Endothelial cell of umbilical vein (primary cell): Measurements from ENCODE around the gene KRTAP19-4. TPM values are rescaled to one million over a fixed set of nuclear protein-coding genes. Genes with fewer than 3 reads are reported as not detected.
"Not testable (repeated sequence)": the region's sequence is repeated elsewhere in the genome, so short reads cannot be mapped to it uniquely, and the experiment has no call there.

Experiments
- BruUV-seq: library from RNA; stranded (reverse); fragments of 400-500 nt; replicated peaks from 2 replicates; lab custom pipeline; 2021; lab: Mats Ljungman, UMichigan
- CTCF ChIA-PET: fragments of 300-600, 350-600 bp; sonication (Branson Sonifier 250); formaldehyde crosslinking; loops from one replicate; lab custom pipeline; 2021; ENCODE audit warnings: antibody characterized with exemption, inconsistent platforms; lab: Charles Lee
- POLR2A ChIA-PET: fragments of 300-600, 350-600 bp; sonication (Branson Sonifier 250); formaldehyde crosslinking; loops from one replicate; lab custom pipeline; 2021; ENCODE audit warnings: antibody characterized with exemption, inconsistent platforms; lab: Charles Lee
- DNase-seq: peaks from one replicate; pipeline ENCODE4 v3.0.0-alpha.2; 2011; ENCODE audit warnings: low read depth, low spot score
- FAIRE-seq: peaks from 2 replicates; lab custom pipeline; 2011; peaks lifted over from hg19 to GRCh38; lab: Jason Lieb, UNC
- H2AFZ ChIP-seq: 2 replicates; pipeline ENCODE4 v1.6.0; 2012; ENCODE audit warnings: low read depth, low read length, control low read depth, inconsistent platforms
- H3K27ac ChIP-seq: 2 replicates; pipeline ENCODE4 v1.5.1; 2011; ENCODE audit warnings: low read depth, mild to moderate bottlenecking, control low read depth, low read length, moderate library complexity; ENCODE audit not compliant: insufficient read depth
- H3K27me3 ChIP-seq, 2 experiments: 2 replicates each; pipeline versions ENCODE4 v1.6.0 to v1.6.1; 2011; ENCODE audit warnings: low read length in 2 of 2, mixed read lengths in 1 of 2; ENCODE audit not compliant: control insufficient read depth in 2 of 2, insufficient read depth in 2 of 2
- H3K36me3 ChIP-seq, 2 experiments: 2 replicates in 1 of 2; 3 replicates in 1 of 2; pipeline ENCODE4 v1.5.1; 2011; ENCODE audit warnings: low read length in 2 of 2, mild to moderate bottlenecking in 1 of 2, moderate library complexity in 1 of 2; ENCODE audit not compliant: control insufficient read depth in 2 of 2, insufficient read depth in 2 of 2; ENCODE audit errors: extremely low read depth in 1 of 2
- H3K4me1 ChIP-seq: 3 replicates; pipeline ENCODE4 v1.5.1; 2011; ENCODE audit warnings: mild to moderate bottlenecking, low read length; ENCODE audit not compliant: control insufficient read depth, insufficient read depth; ENCODE audit errors: extremely low read depth
- H3K4me2 ChIP-seq: 2 replicates; pipeline ENCODE4 v1.6.1; 2011; ENCODE audit warnings: low read length, control low read depth, mixed read lengths; ENCODE audit not compliant: insufficient read depth
- H3K4me3 ChIP-seq, 3 experiments: fragments of 200-600 bp in 1 of 3; sonication (generic), shearing (Covaris generic) in 1 of 3; replicated peaks in 1 of 3; 2 replicates each; pipeline ENCODE4 v1.5.1; 2011 to 2016; ENCODE audit warnings: control low read depth in 3 of 3, low read length in 3 of 3, mild to moderate bottlenecking in 2 of 3, inconsistent platforms in 1 of 3, low read depth in 1 of 3, moderate library complexity in 1 of 3; ENCODE audit not compliant: insufficient read depth in 1 of 3
- H3K79me2 ChIP-seq: 2 replicates; pipeline ENCODE4 v1.6.0; 2012; ENCODE audit warnings: low read length, inconsistent platforms; ENCODE audit not compliant: control insufficient read depth, insufficient read depth
- H3K9ac ChIP-seq: replicated peaks from 2 replicates; pipeline ENCODE3; 2011; ENCODE audit warnings: low read length, control low read depth; ENCODE audit not compliant: insufficient read depth; ENCODE audit errors: extremely low read depth
- H3K9me1 ChIP-seq: replicated peaks from 3 replicates; pipeline ENCODE4 v1.6.0; 2011; ENCODE audit warnings: mild to moderate bottlenecking, low read length; ENCODE audit not compliant: control insufficient read depth, insufficient read depth; ENCODE audit errors: extremely low read depth
- H3K9me3 ChIP-seq: replicated peaks from 2 replicates; pipeline ENCODE4 v1.5.1; 2012; ENCODE audit warnings: low read length, inconsistent platforms; ENCODE audit not compliant: control insufficient read depth, insufficient read depth
- H4K20me1 ChIP-seq: replicated peaks from 2 replicates; pipeline ENCODE3; 2011; ENCODE audit warnings: mild to moderate bottlenecking, low read length; ENCODE audit not compliant: control insufficient read depth, insufficient read depth; ENCODE audit errors: extremely low read depth
- EZH2 ChIP-seq: IDR thresholded peaks from 2 replicates; pipeline ENCODE4 v1.6.1; 2012; ENCODE audit warnings: borderline replicate concordance, low read depth, mild to moderate bottlenecking, moderate library complexity, low read length, inconsistent platforms; ENCODE audit not compliant: severe bottlenecking
- FOS ChIP-seq: IDR thresholded peaks from 2 replicates; pipeline ENCODE4 v1.6.1; 2011; ENCODE audit warnings: mild to moderate bottlenecking, low read length, moderate library complexity, borderline replicate concordance; ENCODE audit not compliant: insufficient read depth
- GATA2 ChIP-seq: IDR thresholded peaks from 2 replicates; pipeline ENCODE4 v1.7.0; 2011; ENCODE audit warnings: low read depth, mild to moderate bottlenecking, moderate library complexity, mixed read lengths, low read length; ENCODE audit not compliant: insufficient read length, insufficient read depth
- JUN ChIP-seq: IDR thresholded peaks from 2 replicates; pipeline ENCODE4 v1.6.1; 2011; ENCODE audit warnings: borderline replicate concordance, low read depth; ENCODE audit not compliant: insufficient read length, insufficient read depth
- MYC ChIP-seq: IDR thresholded peaks from one replicate; pipeline ENCODE4 v1.6.1; 2011; ENCODE audit warnings: mild to moderate bottlenecking, low read depth, low read length
- POLR2A ChIP-seq: IDR thresholded peaks from 2 replicates; pipeline ENCODE4 v1.6.1; 2012; ENCODE audit warnings: low read depth, mild to moderate bottlenecking, control low read depth, low read length
- POLR2AphosphoS5 ChIP-seq: IDR thresholded peaks from 2 replicates; pipeline ENCODE4 v1.6.1; 2012; ENCODE audit warnings: low read depth, mild to moderate bottlenecking, control low read depth, low read length, moderate library complexity; ENCODE audit not compliant: insufficient read depth
- dilution Hi-C: fragments of 300-500 bp; cut with MboI; formaldehyde crosslinking; loops from one replicate; pipeline ENCODE4 v1.15.0; 2019; ENCODE audit warnings: low sequenced_read_pairs; ENCODE audit not compliant: extremely low pct_ligation_motif_present
- intact Hi-C: fragments of 100-400 bp; cut with micrococcal nuclease; formaldehyde crosslinking; loops from one replicate; pipeline ENCODE4 v1.10.0; 2022
- polyA plus RNA-seq, 4 experiments: library from polyadenylated mRNA; depleted of rRNA in 3 of 4; stranded (reverse) in 3 of 4; unstranded in 1 of 4; fragments of >200 nt; gene quantifications; 2 replicates each; pipeline versions ENCODE4 v1.2.1 to v1.2.3, GENCODE V29; 2011 to 2012; ENCODE audit warnings: missing spikeins in 1 of 4
- total RNA-seq: library from RNA; stranded (reverse); gene quantifications from 2 replicates; pipeline ENCODE4 v1.2.3, GENCODE V29; 2021
- TF ChIP-seq, protein P1 (sequence below), 2 donors: IDR thresholded peaks; 1 replicate in 1 of 2; 2 replicates in 1 of 2; pipeline ENCODE4 v1.5.1; 2011; ENCODE audit warnings: low read length in 2 of 2, mild to moderate bottlenecking in 2 of 2, moderate library complexity in 2 of 2, control low read depth in 1 of 2, inconsistent platforms in 1 of 2, low read depth in 1 of 2; ENCODE audit not compliant: insufficient read depth in 1 of 2; ENCODE audit errors: extremely low read depth in 1 of 2
- TF ChIP-seq, protein P2 (sequence below): IDR thresholded peaks from 2 replicates; pipeline ENCODE4 v1.6.1; 2011; ENCODE audit not compliant: insufficient read depth, insufficient read length

Gene KRTAP19-4
- total and polyA plus RNA-seq, 2 donors (not counting 3 experiments of a cell fraction or from before 2014, with no cell fraction given) = not detected

DNA sequence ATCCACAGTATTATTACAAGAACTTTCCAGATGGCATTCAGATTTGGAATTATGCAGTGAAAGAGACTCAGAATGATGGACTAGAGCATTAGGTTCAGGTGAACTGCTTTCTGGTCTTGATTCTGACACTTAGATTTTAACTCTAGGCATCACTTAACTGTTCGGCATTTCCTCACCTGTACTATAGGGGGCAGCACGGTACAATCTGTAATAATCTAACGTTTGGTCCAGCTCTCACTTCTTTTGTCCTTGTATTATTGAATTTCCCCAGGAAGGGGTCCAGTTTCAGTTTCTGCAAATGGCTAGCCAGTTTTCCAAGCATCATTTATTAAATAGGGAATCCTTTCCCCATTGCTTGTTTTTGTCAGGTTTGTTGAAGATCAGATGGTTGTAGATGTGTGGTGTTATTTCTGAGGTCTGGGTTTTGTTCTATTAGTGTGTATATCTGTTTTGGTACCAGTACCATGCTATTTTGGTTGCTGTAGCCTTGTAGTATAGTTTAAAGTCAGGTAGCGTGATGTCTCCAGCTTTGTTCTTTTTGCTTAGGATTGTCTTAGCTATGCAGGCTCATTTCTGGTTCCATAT, 8.7 kb upstream of the KRTAP19-4 start:
- H3K9me3 ChIP-seq, H2AFZ ChIP-seq, H3K79me2 ChIP-seq, DNase-seq, H3K4me2 ChIP-seq, H3K27ac ChIP-seq, H4K20me1 ChIP-seq, H3K27me3 ChIP-seq, intact Hi-C loops, dilution Hi-C loops, H3K4me3 ChIP-seq, CTCF ChIA-PET, POLR2A ChIA-PET, BruUV-seq, H3K36me3 ChIP-seq, H3K9me1 ChIP-seq, H3K9ac ChIP-seq, FAIRE-seq, H3K4me1 ChIP-seq: not testable (repeated sequence)

DNA sequence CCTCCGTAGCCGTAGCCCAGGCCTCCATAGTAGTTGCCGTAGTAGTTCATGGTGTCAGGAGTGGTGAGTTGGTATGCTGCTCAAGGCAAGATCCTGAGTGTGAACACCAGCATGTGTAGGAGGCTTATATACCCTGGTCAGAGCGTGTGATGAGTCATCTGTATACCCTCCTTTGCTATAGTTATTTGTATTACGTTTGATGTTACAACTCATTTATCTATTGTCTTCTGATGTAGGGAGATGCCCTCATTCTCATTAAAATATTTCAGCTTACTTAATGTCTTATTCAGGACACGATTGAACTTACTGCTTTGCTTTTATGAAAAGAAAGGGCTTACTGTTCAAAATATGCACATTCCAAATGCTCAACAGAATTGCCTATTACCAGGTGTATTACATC, 5.1 kb upstream of the KRTAP19-4 start, which contains the start of gene KRTAP19-5:
Gene KRTAP19-5 (minus strand): TSS at position 101 of the 400 bp plus-strand sequence. CDS start 51 bp downstream, at position 50.
- TF ChIP-seq GATA2 = no peak
- TF ChIP-seq JUN = no peak
- TF ChIP-seq, protein P1, sequence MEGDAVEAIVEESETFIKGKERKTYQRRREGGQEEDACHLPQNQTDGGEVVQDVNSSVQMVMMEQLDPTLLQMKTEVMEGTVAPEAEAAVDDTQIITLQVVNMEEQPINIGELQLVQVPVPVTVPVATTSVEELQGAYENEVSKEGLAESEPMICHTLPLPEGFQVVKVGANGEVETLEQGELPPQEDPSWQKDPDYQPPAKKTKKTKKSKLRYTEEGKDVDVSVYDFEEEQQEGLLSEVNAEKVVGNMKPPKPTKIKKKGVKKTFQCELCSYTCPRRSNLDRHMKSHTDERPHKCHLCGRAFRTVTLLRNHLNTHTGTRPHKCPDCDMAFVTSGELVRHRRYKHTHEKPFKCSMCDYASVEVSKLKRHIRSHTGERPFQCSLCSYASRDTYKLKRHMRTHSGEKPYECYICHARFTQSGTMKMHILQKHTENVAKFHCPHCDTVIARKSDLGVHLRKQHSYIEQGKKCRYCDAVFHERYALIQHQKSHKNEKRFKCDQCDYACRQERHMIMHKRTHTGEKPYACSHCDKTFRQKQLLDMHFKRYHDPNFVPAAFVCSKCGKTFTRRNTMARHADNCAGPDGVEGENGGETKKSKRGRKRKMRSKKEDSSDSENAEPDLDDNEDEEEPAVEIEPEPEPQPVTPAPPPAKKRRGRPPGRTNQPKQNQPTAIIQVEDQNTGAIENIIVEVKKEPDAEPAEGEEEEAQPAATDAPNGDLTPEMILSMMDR (IDR thresholded peaks at IDR 0.05; ENCODE audit: extremely low read depth in 1 of 2, insufficient read depth in 1 of 2, low read depth in 1 of 2, low read length in 2 of 2) = no peak
- no peak for TF ChIP-seq FOS
- no peak for TF ChIP-seq POLR2A
- no peak for TF ChIP-seq POLR2AphosphoS5
- TF ChIP-seq, protein P2, sequence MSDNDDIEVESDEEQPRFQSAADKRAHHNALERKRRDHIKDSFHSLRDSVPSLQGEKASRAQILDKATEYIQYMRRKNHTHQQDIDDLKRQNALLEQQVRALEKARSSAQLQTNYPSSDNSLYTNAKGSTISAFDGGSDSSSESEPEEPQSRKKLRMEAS = no peak
- TF ChIP-seq MYC = no peak
- TF ChIP-seq EZH2 = no peak
- intact Hi-C loops = no loop called here

More for the DNA sequence above, 5.1 kb upstream of the KRTAP19-4 start, which contains the start of gene KRTAP19-5:
- Histone ChIP-seq H3K36me3 (no peaks in the 10 kb centered on the region), H2AFZ (no peak within 1 kb of the TSS), H3K4me3 (no peak within 1 kb of the TSS), H3K27me3 (no peaks in the 10 kb centered on the region), H3K9me3 (peaks cover 4% of the 10 kb centered on the region), H3K9me1 (no peaks in the 10 kb centered on the region), H4K20me1 (no peaks in the 10 kb centered on the region), H3K79me2 (no peaks in the 10 kb centered on the region), H3K4me1 (no peaks in the 10 kb centered on the region), H3K27ac (no peak within 1 kb of the TSS), H3K9ac (no peak within 1 kb of the TSS), H3K4me2 (no peak within 1 kb of the TSS)
- DNase-seq (no peak), FAIRE-seq (no peak)
- ChIA-PET CTCF (no interaction called here), POLR2A (no interaction called here)
- no TSS peak for BruUV-seq
- dilution Hi-C loops = no loop called here
